HG03103 (cell line): Measurements from ENCODE around the gene UHRF1.

ENCODE experiments used
- ATAC-seq: cut with Tn5 transposase; IDR thresholded peaks from one replicate; pipeline ENCODE4 v1.9.1; 2021; ENCODE audit warnings: low read depth; ENCODE audit not compliant: unreplicated experiment

UHRF1 gene

GRCh38 chr19:4986056-4986455 lies 76.8 kb downstream of the UHRF1 start:
- ATAC-seq = no peak

- no peak for ATAC-seq
Measured at GRCh38 chr19:4986471-4986891, 77.2 kb downstream of the UHRF1 start.

DNA sequence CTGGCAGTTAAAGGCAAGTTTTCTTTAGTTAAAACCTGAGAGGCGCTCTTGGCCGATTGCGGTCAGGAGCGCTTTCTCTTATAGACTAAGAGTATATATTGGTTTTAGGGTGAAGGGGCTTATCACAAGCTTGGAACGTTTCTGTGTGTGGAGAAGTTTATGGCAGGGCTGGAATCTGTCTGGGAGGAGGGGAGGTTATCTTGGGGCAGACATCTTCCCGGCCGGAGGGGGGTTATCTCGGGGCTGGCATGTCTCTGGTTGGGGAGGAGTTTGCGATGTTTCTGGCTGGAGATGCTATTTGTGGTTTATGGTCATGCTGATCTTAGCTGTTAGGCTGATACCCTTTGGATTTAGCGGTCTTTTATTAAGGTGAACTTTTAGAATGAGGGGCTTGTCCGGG lies 78.0 kb downstream of the UHRF1 start:
- ATAC-seq = no peak

GRCh38 chr19:4987692-4988370 lies 78.5 kb downstream of the UHRF1 start:
- no peak for ATAC-seq

DNA sequence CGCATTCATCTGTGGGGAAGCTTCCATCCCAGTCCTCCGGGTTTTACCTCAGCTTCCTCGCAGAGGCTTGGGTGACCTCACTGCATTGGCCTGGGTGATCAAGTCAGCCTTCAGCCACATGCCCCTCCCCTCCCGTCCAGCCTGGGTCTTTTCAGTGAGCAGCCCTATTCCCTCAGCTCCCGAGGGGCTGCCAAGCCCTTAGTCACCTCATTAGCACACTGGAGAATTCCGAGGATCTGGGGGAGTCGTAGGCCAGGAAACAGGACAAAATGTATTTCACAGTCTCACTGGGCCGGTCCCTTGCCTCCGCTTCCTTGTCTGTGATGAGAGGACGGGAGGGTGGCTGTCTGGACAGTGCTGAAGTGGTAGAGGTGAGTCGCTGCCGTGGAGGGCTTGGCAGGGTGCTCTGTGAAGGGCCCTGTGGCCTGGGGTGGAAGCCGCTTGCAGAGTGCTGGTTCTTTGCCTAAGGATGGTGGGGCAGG lies 79.5 kb downstream of the UHRF1 start:
- no peak for ATAC-seq

- ATAC-seq = no peak
Measured at GRCh38 chr19:4990306-4990705, 81.0 kb downstream of the UHRF1 start.

GRCh38 chr19:4991538-4991937 lies 82.2 kb downstream of the UHRF1 start:
- no peak for ATAC-seq

DNA sequence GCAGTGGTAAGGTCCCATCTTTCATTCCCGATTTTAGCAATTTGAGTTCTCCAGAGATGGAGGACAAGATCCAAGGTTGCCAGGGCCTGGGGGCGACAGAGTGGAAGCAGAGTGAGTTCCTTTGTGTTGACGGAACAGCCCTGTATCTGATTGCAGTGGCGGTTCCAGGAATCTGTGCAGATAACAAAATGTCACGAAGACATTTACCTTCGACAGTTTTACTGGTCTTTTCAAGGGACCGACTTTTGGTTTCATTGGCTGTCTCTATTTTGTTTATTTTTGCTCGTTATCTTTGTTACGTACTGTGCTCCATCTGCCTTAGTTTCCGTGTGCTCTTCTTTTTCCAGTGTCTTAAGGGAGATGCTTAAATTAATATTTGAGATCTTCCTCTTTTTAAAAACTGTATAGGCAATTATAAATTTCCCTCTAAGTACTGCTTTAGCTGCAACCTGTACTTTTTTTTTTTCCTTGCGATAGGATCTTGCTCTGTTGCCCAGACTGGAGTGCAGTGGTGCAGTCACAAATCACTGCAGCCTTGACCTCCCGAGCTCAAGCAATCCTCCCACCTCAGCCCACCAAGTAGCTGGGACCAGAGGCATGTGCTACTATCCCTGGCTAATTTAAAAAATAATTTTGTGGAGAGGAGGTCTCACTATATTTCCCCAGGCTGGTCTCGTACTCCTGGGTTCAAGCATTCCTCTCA lies 82.8 kb downstream of the UHRF1 start:
- ATAC-seq = no peak

- no peak for ATAC-seq
Measured at GRCh38 chr19:4993683-4994082, 84.4 kb downstream of the UHRF1 start.

DNA sequence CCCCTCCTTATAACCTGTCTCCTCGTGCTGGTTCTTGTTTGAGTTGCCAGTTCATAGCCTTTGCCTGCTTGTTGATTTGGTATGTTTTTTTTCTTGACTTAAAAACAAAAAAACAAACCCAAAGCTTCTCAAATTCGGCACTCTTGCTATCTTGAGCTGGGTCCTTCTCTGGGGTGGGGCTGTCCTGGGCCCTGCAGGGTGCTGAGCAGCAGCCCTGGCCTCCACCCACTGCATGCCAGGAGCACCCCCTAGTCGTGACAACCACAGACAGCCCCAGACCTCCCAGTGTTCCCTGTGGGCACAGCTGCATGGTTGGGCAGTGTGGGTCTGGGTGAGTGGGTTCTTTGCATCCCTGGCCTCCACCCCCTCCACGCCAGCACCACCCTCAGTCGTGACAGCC lies 87.4 kb downstream of the UHRF1 start:
- ATAC-seq = no peak

- no peak for ATAC-seq
Measured at GRCh38 chr19:4997297-4997696, 88.0 kb downstream of the UHRF1 start.

GRCh38 chr19:5000120-5000611 lies 90.9 kb downstream of the UHRF1 start:
- no peak for ATAC-seq

- ATAC-seq = no peak
Measured at GRCh38 chr19:5001615-5002014, 92.3 kb downstream of the UHRF1 start.

DNA sequence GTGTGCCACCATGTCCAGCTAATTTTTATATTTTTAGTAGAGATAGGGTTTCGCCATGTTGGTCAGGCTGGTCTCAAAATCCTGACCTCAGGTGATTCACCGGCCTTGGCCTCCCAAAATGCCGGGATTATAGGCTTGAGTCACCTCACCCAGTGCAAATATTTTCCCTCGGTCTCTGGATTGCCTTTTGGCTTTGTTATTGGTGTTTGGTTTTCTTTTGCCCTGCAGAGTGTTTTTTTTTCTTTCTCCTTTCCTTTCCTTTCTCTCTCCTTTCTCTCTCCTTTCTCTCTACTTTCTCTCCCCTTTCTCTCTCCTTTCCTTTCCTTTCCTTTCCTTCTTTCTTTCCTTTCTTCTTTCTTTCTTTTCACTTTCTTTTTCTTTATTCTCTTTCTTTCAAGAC lies 92.8 kb downstream of the UHRF1 start:
- no peak for ATAC-seq

- ATAC-seq = no peak
Measured at GRCh38 chr19:5003781-5004180, 94.5 kb downstream of the UHRF1 start.

DNA sequence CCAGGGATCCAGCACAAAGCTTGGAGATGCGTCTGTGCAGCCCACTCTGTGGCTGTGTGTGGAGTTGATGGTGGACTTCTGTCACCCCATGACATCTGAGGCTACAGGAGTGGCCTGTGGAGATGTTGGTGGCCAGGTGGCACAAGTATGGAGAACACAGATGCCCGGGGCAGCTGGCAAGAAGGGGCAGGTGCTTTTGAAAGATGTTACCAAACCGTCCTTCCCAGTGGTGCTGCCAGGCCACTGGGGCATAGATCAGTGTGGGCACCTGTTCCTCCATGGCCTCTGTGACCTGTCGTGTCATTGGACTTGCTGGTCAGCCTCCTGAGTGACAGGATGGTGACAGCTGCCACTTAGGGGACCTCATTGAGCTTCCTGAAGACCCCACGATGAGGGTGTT lies 95.8 kb downstream of the UHRF1 start:
- ATAC-seq = no peak

- no peak for ATAC-seq
Measured at GRCh38 chr19:5006201-5006600, 96.9 kb downstream of the UHRF1 start.

DNA sequence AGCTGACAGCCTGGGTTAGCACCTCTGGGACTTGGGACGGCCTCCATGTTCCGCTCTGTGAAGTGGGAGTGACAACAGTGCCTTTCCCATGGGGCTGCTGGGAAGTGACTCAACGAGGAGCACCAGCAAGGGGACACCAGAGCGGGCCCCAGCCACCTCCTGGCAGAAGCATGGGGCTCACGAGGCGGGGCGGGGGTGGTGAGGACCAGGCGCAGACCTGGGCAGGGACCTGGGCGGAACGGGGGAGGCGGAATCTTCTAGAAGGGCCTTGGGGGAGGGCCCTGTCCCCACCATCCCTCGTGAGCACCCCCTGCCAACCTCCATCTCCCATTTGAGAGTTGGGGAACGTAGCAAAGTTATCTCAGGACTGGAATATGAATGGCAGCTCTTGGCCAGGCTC lies 97.5 kb downstream of the UHRF1 start:
- ATAC-seq = no peak
